ENCODE measurements around the gene CMTM4. TPM values are rescaled to one million over a fixed set of nuclear protein-coding genes. Genes with fewer than 3 reads are reported as not detected.

The CMTM4 gene
- total RNA-seq, 5 donors from 2014 or later (not counting 1 experiment from before 2014, with no cell fraction given), result 1.1 to 2.3 (median 1.8) TPM

DNA sequence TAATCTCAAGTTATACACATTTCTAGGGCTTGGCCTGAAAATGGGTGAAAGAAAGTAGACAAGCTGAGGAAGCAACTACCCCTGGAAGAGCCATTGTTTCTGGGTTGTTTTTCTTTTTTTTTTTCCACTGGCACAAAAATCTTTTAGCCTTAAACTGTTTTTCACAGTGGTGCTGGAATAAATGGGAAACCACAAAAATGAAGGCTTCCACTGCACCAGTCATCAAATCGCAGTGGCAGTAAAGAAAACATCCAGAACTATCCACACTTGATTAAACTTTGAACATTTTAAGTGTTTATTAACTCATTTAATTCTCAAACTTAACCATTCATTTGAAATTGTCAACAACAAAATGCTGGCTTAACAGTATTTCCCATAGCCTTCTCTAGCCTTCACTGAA lies 14.3 kb downstream of the CMTM4 start:
- H3K27me3 Mint-ChIP-seq, result no peaks in the 10 kb centered on the region
- no peaks in the 10 kb centered on the region for H3K36me3 ChIP-seq (ENCODE audit: control insufficient read depth in 2 of 2, extremely low read depth in 1 of 2, insufficient read depth in 1 of 2, low read length in 1 of 2)
- DNase-seq (no peak), ATAC-seq (replicated peaks in 1 of 4) (no peak)
- no peak overlapping the region for H3K27ac ChIP-seq (ENCODE audit: low read length)
- no peaks in the 10 kb centered on the region for H3K9me3 Mint-ChIP-seq
- 60% methylated on average over 1 of the region's 1 CpG for WGBS (ENCODE audit: insufficient coverage)
- H3K9me3 ChIP-seq, result no peaks in the 10 kb centered on the region
- H3K4me1 ChIP-seq (ENCODE audit: control insufficient read depth in 1 of 2, extremely low read depth in 1 of 2, insufficient read depth in 2 of 2, low read length in 2 of 2), result no peaks in the 10 kb centered on the region
- H3K4me3 Mint-ChIP-seq, result no peak overlapping the region
- ChIA-PET CTCF (no interaction called here), POLR2A (interaction anchor here in 1 of 2 donors (0.7 kb wide), 1 partner anchor 238 kb away, joined by 3 read pairs; no protein-coding TSS in a partner anchor)
- no peaks in the 10 kb centered on the region for H3K4me1 Mint-ChIP-seq
- no peak overlapping the region for H3K27ac Mint-ChIP-seq
- H3K4me3 ChIP-seq (ENCODE audit: control insufficient read depth in 1 of 2, extremely low read depth in 1 of 2, low read length in 1 of 2), result no peak overlapping the region
- no peaks in the 10 kb centered on the region for H3K36me3 Mint-ChIP-seq
- no peaks in the 10 kb centered on the region for H3K27me3 ChIP-seq (replicated peaks in 1 of 2; ENCODE audit: control insufficient read depth in 2 of 2, extremely low read depth in 1 of 2, insufficient read depth in 2 of 2, low read length in 1 of 2)

DNA sequence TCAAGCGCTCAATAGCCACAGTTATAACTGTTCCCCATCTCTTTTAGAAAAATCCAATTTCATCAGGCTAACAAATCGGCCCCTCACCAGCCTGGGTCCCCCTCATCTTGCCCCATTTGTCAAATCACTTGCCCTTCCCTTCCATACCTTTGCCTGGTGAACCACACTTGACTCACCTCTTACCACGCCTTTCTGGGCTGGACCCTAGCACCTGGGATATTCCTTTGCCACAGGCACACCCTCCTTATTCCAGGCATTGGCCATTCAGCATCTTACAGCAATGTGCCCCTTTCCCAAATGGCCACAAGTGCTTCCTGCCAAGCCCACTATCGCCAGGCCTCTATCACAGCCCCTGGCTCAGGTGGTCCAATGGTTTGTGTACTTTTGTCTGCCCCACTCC lies 14.9 kb downstream of the CMTM4 start:
- no peak overlapping the region for H3K4me3 ChIP-seq (ENCODE audit: control insufficient read depth in 1 of 2, extremely low read depth in 1 of 2, low read length in 1 of 2)
- WGBS (ENCODE audit: insufficient coverage), result 50% methylated on average over 1 of the region's 4 CpGs
- H3K27me3 ChIP-seq (replicated peaks in 1 of 2; ENCODE audit: control insufficient read depth in 2 of 2, extremely low read depth in 1 of 2, insufficient read depth in 2 of 2, low read length in 1 of 2), result no peaks in the 10 kb centered on the region
- no peak for DNase-seq
- no peak for ATAC-seq (replicated peaks in 1 of 4)
- no peak overlapping the region for H3K27ac ChIP-seq (ENCODE audit: low read length)
- H3K4me1 ChIP-seq (ENCODE audit: control insufficient read depth in 1 of 2, extremely low read depth in 1 of 2, insufficient read depth in 2 of 2, low read length in 2 of 2), result no peaks in the 10 kb centered on the region
- H3K9me3 Mint-ChIP-seq, result no peaks in the 10 kb centered on the region
- H3K27me3 Mint-ChIP-seq, result no peaks in the 10 kb centered on the region
- no peaks in the 10 kb centered on the region for H3K4me1 Mint-ChIP-seq
- ChIA-PET POLR2A (no interaction called here), CTCF (no interaction called here)
- H3K36me3 ChIP-seq (ENCODE audit: control insufficient read depth in 2 of 2, extremely low read depth in 1 of 2, insufficient read depth in 1 of 2, low read length in 1 of 2), result no peaks in the 10 kb centered on the region
- H3K27ac Mint-ChIP-seq, result no peak overlapping the region
- no peak overlapping the region for H3K4me3 Mint-ChIP-seq
- no peaks in the 10 kb centered on the region for H3K9me3 ChIP-seq
- no peaks in the 10 kb centered on the region for H3K36me3 Mint-ChIP-seq

DNA sequence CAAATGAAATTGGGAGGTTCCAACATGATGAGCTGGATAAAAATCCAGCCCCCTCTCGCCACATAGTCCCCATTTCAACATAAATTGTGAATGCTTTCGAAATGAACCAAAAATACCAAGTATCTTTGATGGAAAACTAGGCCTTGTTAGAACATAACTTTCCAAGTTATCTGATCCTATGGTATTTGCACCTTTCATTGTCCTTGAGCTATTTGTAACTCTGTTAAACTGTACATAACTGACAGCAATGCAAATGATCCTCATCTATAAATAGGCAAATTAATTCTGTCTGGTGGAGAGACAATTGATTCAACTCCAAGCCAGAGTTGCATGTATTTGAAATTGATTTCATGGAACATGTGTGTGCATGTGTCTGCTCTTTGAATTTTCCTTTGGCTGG lies 18.2 kb downstream of the CMTM4 start:
- ATAC-seq (replicated peaks in 1 of 4), result no peak
- Mint-ChIP-seq H3K27me3 (no peaks in the 10 kb centered on the region), H3K36me3 (no peaks in the 10 kb centered on the region), H3K4me3 (no peak overlapping the region), H3K27ac (no peak overlapping the region), H3K4me1 (no peaks in the 10 kb centered on the region), H3K9me3 (no peaks in the 10 kb centered on the region)
- POLR2A ChIA-PET, result no interaction called here
- H3K4me3 ChIP-seq (ENCODE audit: control insufficient read depth in 1 of 2, extremely low read depth in 1 of 2, low read length in 1 of 2), result no peak overlapping the region
- no peak for DNase-seq
- no peak overlapping the region for H3K27ac ChIP-seq (ENCODE audit: low read length)
- CTCF ChIA-PET, result no interaction called here
- no peaks in the 10 kb centered on the region for H3K27me3 ChIP-seq (replicated peaks in 1 of 2; ENCODE audit: control insufficient read depth in 2 of 2, extremely low read depth in 1 of 2, insufficient read depth in 2 of 2, low read length in 1 of 2)
- no peaks in the 10 kb centered on the region for H3K36me3 ChIP-seq (ENCODE audit: control insufficient read depth in 2 of 2, extremely low read depth in 1 of 2, insufficient read depth in 1 of 2, low read length in 1 of 2)
- no CpG with 5 or more reads among the region's 2 CpGs for WGBS (ENCODE audit: insufficient coverage)
- no peaks in the 10 kb centered on the region for H3K4me1 ChIP-seq (ENCODE audit: control insufficient read depth in 1 of 2, extremely low read depth in 1 of 2, insufficient read depth in 2 of 2, low read length in 2 of 2)
- no peaks in the 10 kb centered on the region for H3K9me3 ChIP-seq

DNA sequence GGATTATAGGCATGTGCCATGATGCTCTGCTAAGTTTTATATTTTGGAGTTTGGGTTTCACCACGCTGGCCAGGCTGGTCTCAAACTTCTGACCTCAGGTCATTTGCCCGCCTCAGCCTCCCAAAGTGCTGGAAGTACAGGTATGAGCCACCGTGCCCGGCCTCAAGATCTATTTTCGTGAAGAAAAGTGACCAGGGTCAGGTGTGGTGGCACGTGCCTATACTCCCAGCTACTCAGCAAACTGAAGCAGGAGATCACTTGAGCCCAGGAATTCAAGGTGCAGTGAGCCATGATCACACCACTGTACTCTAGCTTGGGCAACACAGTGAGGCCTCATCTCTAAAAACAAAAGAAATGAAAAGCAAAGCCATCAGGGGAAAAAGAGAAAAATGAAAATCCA lies 18.7 kb downstream of the CMTM4 start:
- POLR2A ChIA-PET, result no interaction called here
- H3K27ac ChIP-seq (ENCODE audit: low read length), result no peak overlapping the region
- no peak for ATAC-seq (replicated peaks in 1 of 4)
- Mint-ChIP-seq H3K4me1 (no peaks in the 10 kb centered on the region), H3K27ac (no peak overlapping the region), H3K27me3 (no peaks in the 10 kb centered on the region), H3K4me3 (no peak overlapping the region), H3K36me3 (no peaks in the 10 kb centered on the region), H3K9me3 (no peaks in the 10 kb centered on the region)
- H3K36me3 ChIP-seq (ENCODE audit: control insufficient read depth in 2 of 2, extremely low read depth in 1 of 2, insufficient read depth in 1 of 2, low read length in 1 of 2), result no peaks in the 10 kb centered on the region
- no peaks in the 10 kb centered on the region for H3K9me3 ChIP-seq
- no peak overlapping the region for H3K4me3 ChIP-seq (ENCODE audit: control insufficient read depth in 1 of 2, extremely low read depth in 1 of 2, low read length in 1 of 2)
- H3K27me3 ChIP-seq (replicated peaks in 1 of 2; ENCODE audit: control insufficient read depth in 2 of 2, extremely low read depth in 1 of 2, insufficient read depth in 2 of 2, low read length in 1 of 2), result no peaks in the 10 kb centered on the region
- no peak for DNase-seq
- CTCF ChIA-PET, result no interaction called here
- H3K4me1 ChIP-seq (ENCODE audit: control insufficient read depth in 1 of 2, extremely low read depth in 1 of 2, insufficient read depth in 2 of 2, low read length in 2 of 2), result no peaks in the 10 kb centered on the region
- 92% methylated on average over 6 of the region's 6 CpGs for WGBS (ENCODE audit: insufficient coverage)

DNA sequence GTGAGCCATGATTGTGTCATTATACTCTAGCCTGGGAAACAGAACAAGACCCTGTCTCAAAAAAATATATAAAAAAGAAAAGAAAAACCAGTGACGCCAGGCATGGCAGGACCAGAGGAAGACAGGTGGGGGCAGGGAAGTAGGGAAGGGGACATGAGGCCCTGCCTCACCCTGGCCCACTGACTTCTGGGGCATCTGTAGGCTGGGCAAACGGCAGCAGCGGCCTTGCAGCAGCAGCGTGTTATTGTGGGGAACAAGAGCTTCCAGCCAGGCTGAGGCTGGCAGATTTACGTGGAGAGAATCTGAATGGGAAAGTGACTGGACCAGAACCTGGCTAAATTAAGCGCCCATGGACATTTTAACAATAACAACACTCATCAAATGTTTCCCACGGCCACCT lies 19.4 kb downstream of the CMTM4 start:
- DNase-seq (no peak), ATAC-seq (replicated peaks in 1 of 4) (no peak)
- ChIA-PET CTCF (no interaction called here), POLR2A (no interaction called here)
- H3K27me3 ChIP-seq (replicated peaks in 1 of 2; ENCODE audit: control insufficient read depth in 2 of 2, extremely low read depth in 1 of 2, insufficient read depth in 2 of 2, low read length in 1 of 2), result no peaks in the 10 kb centered on the region
- no peak overlapping the region for H3K4me3 ChIP-seq (ENCODE audit: control insufficient read depth in 1 of 2, extremely low read depth in 1 of 2, low read length in 1 of 2)
- WGBS (ENCODE audit: insufficient coverage), result 79% methylated on average over 4 of the region's 7 CpGs
- Mint-ChIP-seq H3K9me3 (no peaks in the 10 kb centered on the region), H3K36me3 (no peaks in the 10 kb centered on the region), H3K4me3 (no peak overlapping the region), H3K27ac (no peak overlapping the region), H3K27me3 (no peaks in the 10 kb centered on the region), H3K4me1 (no peaks in the 10 kb centered on the region)
- no peaks in the 10 kb centered on the region for H3K4me1 ChIP-seq (ENCODE audit: control insufficient read depth in 1 of 2, extremely low read depth in 1 of 2, insufficient read depth in 2 of 2, low read length in 2 of 2)
- H3K27ac ChIP-seq (ENCODE audit: low read length), result no peak overlapping the region
- no peaks in the 10 kb centered on the region for H3K36me3 ChIP-seq (ENCODE audit: control insufficient read depth in 2 of 2, extremely low read depth in 1 of 2, insufficient read depth in 1 of 2, low read length in 1 of 2)
- no peaks in the 10 kb centered on the region for H3K9me3 ChIP-seq

DNA sequence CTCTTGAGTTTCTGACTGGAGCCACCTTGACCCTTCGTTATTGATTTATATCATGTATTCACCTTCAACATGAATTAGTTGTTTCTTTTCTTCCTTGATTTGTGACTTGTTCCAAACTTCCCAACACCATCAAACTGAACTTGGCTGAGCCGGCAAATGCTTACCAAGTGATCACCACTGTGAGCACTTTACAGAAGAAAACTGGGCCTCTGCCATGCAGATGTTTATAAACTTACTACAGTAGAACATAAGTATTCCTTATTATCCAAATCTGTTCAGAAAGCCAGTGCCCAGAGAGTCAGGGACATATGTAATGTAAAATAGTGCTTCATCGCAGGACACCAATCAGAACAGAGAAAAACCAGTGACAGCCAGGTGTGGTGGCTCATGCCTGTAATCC lies 19.9 kb downstream of the CMTM4 start:
- WGBS (ENCODE audit: insufficient coverage), result 93% methylated on average over 2 of the region's 3 CpGs
- ChIA-PET CTCF (no interaction called here), POLR2A (no interaction called here)
- Histone ChIP-seq H3K27ac (ENCODE audit: low read length) (no peak overlapping the region), H3K27me3 (replicated peaks in 1 of 2; ENCODE audit: control insufficient read depth in 2 of 2, extremely low read depth in 1 of 2, insufficient read depth in 2 of 2, low read length in 1 of 2) (no peaks in the 10 kb centered on the region), H3K4me3 (ENCODE audit: control insufficient read depth in 1 of 2, extremely low read depth in 1 of 2, low read length in 1 of 2) (no peak overlapping the region), H3K36me3 (ENCODE audit: control insufficient read depth in 2 of 2, extremely low read depth in 1 of 2, insufficient read depth in 1 of 2, low read length in 1 of 2) (no peaks in the 10 kb centered on the region), H3K4me1 (ENCODE audit: control insufficient read depth in 1 of 2, extremely low read depth in 1 of 2, insufficient read depth in 2 of 2, low read length in 2 of 2) (no peaks in the 10 kb centered on the region), H3K9me3 (no peaks in the 10 kb centered on the region)
- Mint-ChIP-seq H3K27ac (no peak overlapping the region), H3K36me3 (no peaks in the 10 kb centered on the region), H3K4me1 (no peaks in the 10 kb centered on the region), H3K27me3 (no peaks in the 10 kb centered on the region), H3K9me3 (no peaks in the 10 kb centered on the region), H3K4me3 (no peak overlapping the region)
- no peak for ATAC-seq (replicated peaks in 1 of 4)
- DNase-seq, result no peak

DNA sequence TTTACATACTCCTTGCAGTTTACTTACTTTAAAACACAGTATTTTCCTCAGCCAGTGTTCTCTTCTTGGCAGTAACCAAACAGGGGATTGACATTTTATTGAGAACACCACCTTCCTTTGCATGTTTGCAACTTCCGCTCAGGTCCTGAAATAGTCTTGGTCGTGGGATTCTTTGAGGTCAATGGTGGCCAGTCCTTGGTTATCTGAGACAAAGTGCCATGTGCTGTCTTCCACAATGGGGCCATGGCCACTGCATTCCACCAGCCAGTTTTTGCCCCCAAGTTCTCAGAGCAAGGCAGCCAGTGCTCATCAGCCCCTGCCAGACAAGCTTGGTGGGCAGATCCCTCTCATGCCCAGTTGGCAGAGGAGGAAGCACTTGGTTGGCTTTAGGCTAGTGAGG lies 22.9 kb downstream of the CMTM4 start:
- H3K9me3 Mint-ChIP-seq, result no peaks in the 10 kb centered on the region
- Histone ChIP-seq H3K36me3 (ENCODE audit: control insufficient read depth in 2 of 2, extremely low read depth in 1 of 2, insufficient read depth in 1 of 2, low read length in 1 of 2) (no peaks in the 10 kb centered on the region), H3K4me3 (ENCODE audit: control insufficient read depth in 1 of 2, extremely low read depth in 1 of 2, low read length in 1 of 2) (no peak overlapping the region), H3K4me1 (ENCODE audit: control insufficient read depth in 1 of 2, extremely low read depth in 1 of 2, insufficient read depth in 2 of 2, low read length in 2 of 2) (no peaks in the 10 kb centered on the region), H3K27me3 (replicated peaks in 1 of 2; ENCODE audit: control insufficient read depth in 2 of 2, extremely low read depth in 1 of 2, insufficient read depth in 2 of 2, low read length in 1 of 2) (no peaks in the 10 kb centered on the region), H3K9me3 (no peaks in the 10 kb centered on the region), H3K27ac (ENCODE audit: low read length) (no peak overlapping the region)
- ATAC-seq (replicated peaks in 1 of 4), result no peak
- H3K36me3 Mint-ChIP-seq, result no peaks in the 10 kb centered on the region
- ChIA-PET CTCF (interaction anchor here in 1 of 2 donors (0.6 kb wide), 1 partner anchor 218 kb away, joined by 9 read pairs; no protein-coding TSS in a partner anchor), POLR2A (no interaction called here)
- H3K4me1 Mint-ChIP-seq, result no peaks in the 10 kb centered on the region
- no peak overlapping the region for H3K27ac Mint-ChIP-seq
- WGBS (ENCODE audit: insufficient coverage), result 67% methylated on average over 1 of the region's 2 CpGs
- no peak for DNase-seq
- no peak overlapping the region for H3K4me3 Mint-ChIP-seq
- H3K27me3 Mint-ChIP-seq, result no peaks in the 10 kb centered on the region
